SU-DHL-6 (cell line): Measurements from ENCODE around the gene KCNJ18.
"Not testable (repeated sequence)": the region's sequence is repeated elsewhere in the genome, so short reads cannot be mapped to it uniquely, and the experiment has no call there.

Experiments
- H2AFZ ChIP-seq: fragments of 200-600 bp; sonication (generic); 2 replicates; pipeline ENCODE4 v1.6.1; 2014; ENCODE audit warnings: low read depth, mild to moderate bottlenecking, moderate library complexity, mixed read lengths, antibody characterized with exemption, low read length; ENCODE audit not compliant: severe bottlenecking
- H3F3A ChIP-seq: fragments of 200-600 bp; shearing (Covaris generic); 2 replicates; pipeline ENCODE4 v1.6.0; 2016; ENCODE audit warnings: antibody characterized with exemption, mild to moderate bottlenecking; ENCODE audit not compliant: insufficient read depth
- H3K27ac ChIP-seq: fragments of 200-600 bp; sonication (generic); 2 replicates; pipeline ENCODE4 v1.5.1; 2016; ENCODE audit warnings: low read depth, mild to moderate bottlenecking, low read length, moderate library complexity, mixed read lengths
- H3K27me3 ChIP-seq: fragments of 200-600 bp; sonication (generic), shearing (Covaris generic); 2 replicates; pipeline ENCODE4 v1.6.0; 2014; ENCODE audit warnings: mild to moderate bottlenecking, low read length
- H3K36me3 ChIP-seq: fragments of 200-600 bp; sonication (generic); 2 replicates; pipeline ENCODE4 v1.6.1; 2014; ENCODE audit warnings: mild to moderate bottlenecking, low read length, mixed read lengths
- H3K4me2 ChIP-seq: fragments of 300-600, 200-600 bp; shearing (Covaris generic), sonication (generic); 2 replicates; pipeline ENCODE4 v1.6.0; 2014; ENCODE audit warnings: low read length, low read depth, mild to moderate bottlenecking; ENCODE audit not compliant: poor library complexity, severe bottlenecking
- H3K4me3 ChIP-seq: fragments of 200-600 bp; sonication (generic); 2 replicates; pipeline ENCODE4 v1.5.1; 2014; ENCODE audit warnings: antibody characterized with exemption, low read length, mild to moderate bottlenecking, mixed read lengths; ENCODE audit not compliant: insufficient read depth, poor library complexity, severe bottlenecking
- H3K79me2 ChIP-seq: fragments of 200-600 bp; sonication (generic); 2 replicates; pipeline ENCODE4 v1.6.1; 2014; ENCODE audit warnings: mild to moderate bottlenecking, low read length, moderate library complexity; ENCODE audit not compliant: insufficient read depth
- H3K9ac ChIP-seq: fragments of 200-600 bp; sonication (generic); 2 replicates; pipeline ENCODE4 v1.7.0; 2014; ENCODE audit warnings: mild to moderate bottlenecking, low read length
- H3K9me2 ChIP-seq: fragments of 200-600 bp; sonication (generic); replicated peaks from 2 replicates; pipeline ENCODE4 v1.6.1; 2014; ENCODE audit warnings: low read length; ENCODE audit not compliant: insufficient read depth
- H3K9me3 ChIP-seq: fragments of 200-600 bp; sonication (generic); 2 replicates; pipeline ENCODE4 v1.6.1; 2014; ENCODE audit warnings: low read length, mixed read lengths; ENCODE audit not compliant: insufficient read depth
- H4K20me1 ChIP-seq: fragments of 200-600 bp; sonication (generic); 2 replicates; pipeline ENCODE4 v1.6.1; 2014; ENCODE audit warnings: low read depth, mild to moderate bottlenecking, antibody characterized with exemption, low read length, moderate library complexity, mixed read lengths
- EZH2phosphoT487 ChIP-seq: fragments of 200-600 bp; sonication (generic), shearing (Covaris generic); conservative IDR thresholded peaks from 2 replicates; pipeline ENCODE4 v1.6.1; 2018; ENCODE audit warnings: mild to moderate bottlenecking, antibody characterized with exemption, low read length, moderate library complexity, mixed read lengths
- TF ChIP-seq, protein P1 (sequence below): fragments of 200-600 bp; sonication (generic); IDR thresholded peaks from one replicate; pipeline ENCODE4 v1.5.1; 2017; ENCODE audit warnings: antibody characterized with exemption, mild to moderate bottlenecking, low read length, moderate library complexity; ENCODE audit not compliant: insufficient read depth, poor library complexity, severe bottlenecking

Gene KCNJ18

DNA sequence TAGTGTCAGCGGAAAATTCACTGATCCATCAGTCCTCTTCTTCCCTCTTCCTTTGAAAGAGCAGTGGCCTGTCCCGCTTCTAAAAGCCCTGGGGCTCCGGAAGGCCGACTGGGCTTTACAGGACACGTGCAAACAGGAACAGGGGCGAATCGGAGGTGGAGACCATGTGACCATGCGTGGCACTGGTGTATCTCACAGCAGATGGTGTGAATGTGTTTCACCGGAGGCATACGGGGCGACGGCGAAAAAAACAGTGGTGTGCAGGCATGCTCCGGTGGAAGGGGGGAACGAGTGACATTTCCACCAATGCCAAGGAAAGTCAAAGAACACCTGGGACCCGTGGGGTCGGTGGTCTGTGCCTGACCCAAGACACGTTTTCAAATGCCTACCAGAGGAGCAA lies 8.4 kb upstream of the KCNJ18 start:
- not testable (repeated sequence) for H3K9me3 ChIP-seq, H3F3A ChIP-seq, H3K4me2 ChIP-seq, H2AFZ ChIP-seq, H3K9ac ChIP-seq, H3K79me2 ChIP-seq, H3K27ac ChIP-seq, H3K4me3 ChIP-seq, H4K20me1 ChIP-seq, H3K9me2 ChIP-seq, H3K27me3 ChIP-seq, H3K36me3 ChIP-seq

- H3K9ac ChIP-seq, H3K79me2 ChIP-seq, H3K9me2 ChIP-seq, H3K4me3 ChIP-seq, H3K9me3 ChIP-seq, H3K27me3 ChIP-seq, H4K20me1 ChIP-seq, H3K36me3 ChIP-seq, H3K27ac ChIP-seq, H3K4me2 ChIP-seq, H3F3A ChIP-seq, H2AFZ ChIP-seq: not testable (repeated sequence)
These were observed 7.9 kb upstream of the KCNJ18 start for GRCh38 chr17:21684384-21684783.

DNA sequence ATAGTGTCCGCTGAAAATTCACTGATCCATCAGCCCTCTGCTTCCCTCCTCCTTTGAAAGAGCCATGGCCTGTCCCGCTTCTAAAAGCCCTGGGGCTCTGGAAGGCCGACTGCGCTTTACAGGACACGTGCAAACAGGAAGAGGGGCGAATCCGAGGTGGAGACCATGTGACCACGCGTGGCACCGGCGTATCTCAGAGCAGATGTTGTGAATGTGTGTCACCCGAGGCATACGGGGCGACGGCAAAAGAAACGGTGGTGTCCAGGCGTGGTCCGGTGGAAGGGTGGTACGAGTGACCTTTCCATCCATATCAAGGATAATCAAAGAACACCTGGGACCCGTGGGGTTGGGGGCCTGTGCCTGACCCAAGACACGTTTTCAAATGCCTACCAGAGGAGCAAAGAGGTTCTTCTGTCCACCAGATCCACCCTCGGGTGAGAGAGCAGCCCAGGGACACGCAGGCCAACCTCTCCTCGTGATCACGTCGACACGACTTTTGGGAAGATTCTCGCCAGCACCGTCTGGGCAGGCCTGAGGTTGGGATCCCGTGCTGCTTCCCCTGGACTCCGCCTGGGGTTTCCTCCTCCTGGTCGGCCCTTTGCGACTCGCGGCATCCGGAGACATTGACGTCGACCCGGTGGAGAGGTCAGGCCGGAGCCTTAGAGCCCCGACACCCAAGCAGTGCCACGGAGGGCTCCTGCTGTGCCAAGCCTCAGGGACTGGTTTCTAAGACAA lies 7.1 kb upstream of the KCNJ18 start:
- not testable (repeated sequence) for H3K9ac ChIP-seq, H3K79me2 ChIP-seq, H3K27ac ChIP-seq, H3K27me3 ChIP-seq, H3K9me2 ChIP-seq, H3F3A ChIP-seq, H3K4me2 ChIP-seq, H3K36me3 ChIP-seq, H2AFZ ChIP-seq, H4K20me1 ChIP-seq, H3K4me3 ChIP-seq, H3K9me3 ChIP-seq

DNA sequence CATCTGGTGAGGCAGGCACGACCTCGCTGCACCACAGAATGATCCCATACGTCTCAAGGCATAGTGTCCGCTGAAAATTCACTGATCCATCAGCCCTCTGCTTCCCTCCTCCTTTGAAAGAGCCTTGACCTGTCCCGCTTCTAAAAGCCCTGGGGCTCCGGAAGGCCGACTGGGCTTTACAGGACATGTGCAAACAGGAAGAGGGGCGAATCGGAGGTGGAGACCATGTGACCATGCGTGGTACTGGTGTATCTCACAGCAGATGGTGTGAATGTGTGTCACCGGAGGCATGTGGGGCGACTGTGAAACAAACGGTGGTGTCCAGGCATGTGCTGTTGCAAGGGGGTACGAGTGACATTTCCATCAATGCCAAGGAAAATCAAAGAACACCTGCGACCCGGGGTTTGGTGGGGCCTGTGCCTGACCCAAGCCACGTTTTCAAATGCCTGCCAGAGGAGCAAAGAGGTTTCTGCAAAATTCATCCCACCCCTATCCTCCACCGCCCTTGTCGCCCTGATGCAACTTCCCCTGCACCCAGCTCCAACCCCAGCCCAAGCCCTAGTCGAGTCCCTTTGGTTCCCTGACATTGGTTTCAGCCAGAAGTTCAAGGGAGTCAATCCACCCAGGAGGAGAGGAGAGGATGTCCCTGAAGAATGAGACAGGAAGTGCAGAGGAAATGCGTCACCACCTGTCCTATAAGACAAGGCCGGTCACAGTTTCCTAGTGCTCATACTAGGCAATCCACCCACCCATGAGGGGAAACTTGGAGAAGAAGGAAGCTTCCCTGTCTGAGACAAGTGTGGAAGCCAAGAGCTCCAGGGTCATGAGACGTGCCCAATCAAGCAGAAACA lies 5.9 kb upstream of the KCNJ18 start:
- H3K9me2 ChIP-seq, result no peaks in the 10 kb centered on the region
- H3K9me3 ChIP-seq, result no peaks in the 10 kb centered on the region
- H4K20me1 ChIP-seq, result no peaks in the 10 kb centered on the region
- TF ChIP-seq, protein P1, sequence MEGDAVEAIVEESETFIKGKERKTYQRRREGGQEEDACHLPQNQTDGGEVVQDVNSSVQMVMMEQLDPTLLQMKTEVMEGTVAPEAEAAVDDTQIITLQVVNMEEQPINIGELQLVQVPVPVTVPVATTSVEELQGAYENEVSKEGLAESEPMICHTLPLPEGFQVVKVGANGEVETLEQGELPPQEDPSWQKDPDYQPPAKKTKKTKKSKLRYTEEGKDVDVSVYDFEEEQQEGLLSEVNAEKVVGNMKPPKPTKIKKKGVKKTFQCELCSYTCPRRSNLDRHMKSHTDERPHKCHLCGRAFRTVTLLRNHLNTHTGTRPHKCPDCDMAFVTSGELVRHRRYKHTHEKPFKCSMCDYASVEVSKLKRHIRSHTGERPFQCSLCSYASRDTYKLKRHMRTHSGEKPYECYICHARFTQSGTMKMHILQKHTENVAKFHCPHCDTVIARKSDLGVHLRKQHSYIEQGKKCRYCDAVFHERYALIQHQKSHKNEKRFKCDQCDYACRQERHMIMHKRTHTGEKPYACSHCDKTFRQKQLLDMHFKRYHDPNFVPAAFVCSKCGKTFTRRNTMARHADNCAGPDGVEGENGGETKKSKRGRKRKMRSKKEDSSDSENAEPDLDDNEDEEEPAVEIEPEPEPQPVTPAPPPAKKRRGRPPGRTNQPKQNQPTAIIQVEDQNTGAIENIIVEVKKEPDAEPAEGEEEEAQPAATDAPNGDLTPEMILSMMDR, result no peak
- no peak for TF ChIP-seq EZH2phosphoT487
- no peak overlapping the region for H3K9ac ChIP-seq
- H3K27me3 ChIP-seq, result no peaks in the 10 kb centered on the region
- no peaks in the 10 kb centered on the region for H3F3A ChIP-seq
- no peak overlapping the region for H3K4me3 ChIP-seq
- H3K79me2 ChIP-seq, result no peaks in the 10 kb centered on the region
- H3K36me3 ChIP-seq, result no peaks in the 10 kb centered on the region
- H2AFZ ChIP-seq, result no peak overlapping the region
- H3K4me2 ChIP-seq, result no peak overlapping the region
- no peak overlapping the region for H3K27ac ChIP-seq
